Panc1 (cell line): ENCODE measurements around the gene SPTA1. TPM values are rescaled to one million over a fixed set of nuclear protein-coding genes. Genes with fewer than 3 reads are reported as not detected.

Source experiments
- ATAC-seq: fragments of 200-7000 bp; cut with Tn5 transposase; 2 replicates; pipeline ENCODE4 v1.9.1; 2020; ENCODE audit warnings: mild to moderate bottlenecking, moderate library complexity
- BruUV-seq: library from RNA; stranded (reverse); fragments of 400-500 nt; replicated peaks from 2 replicates; lab custom pipeline; 2021; lab: Mats Ljungman, UMichigan
- CTCF ChIA-PET: fragments of 300-600 bp; sonication (Branson Sonifier 250); formaldehyde crosslinking; loops from one replicate; lab custom pipeline; 2022; ENCODE audit warnings: antibody characterized with exemption; lab: Charles Lee
- POLR2A ChIA-PET: fragments of 300-600 bp; sonication (Branson Sonifier 250); formaldehyde crosslinking; loops from one replicate; lab custom pipeline; 2022; ENCODE audit warnings: antibody characterized with exemption; lab: Charles Lee
- DNase-seq: peaks from one replicate; pipeline ENCODE4 v3.0.0-alpha.2; 2010; ENCODE audit warnings: low read depth, low spot score
- H3K27ac ChIP-seq: 2 replicates; pipeline ENCODE4 v1.5.1; 2011; ENCODE audit warnings: mild to moderate bottlenecking, low read length, inconsistent platforms
- H3K27me3 ChIP-seq: fragments of 200-500 bp; sonication (Bioruptor generic); 2 replicates; pipeline ENCODE4 v1.6.0; 2014; ENCODE audit warnings: low read length, inconsistent platforms; ENCODE audit not compliant: control insufficient read depth, insufficient read depth
- H3K36me3 ChIP-seq: fragments of 200-500 bp; sonication (Bioruptor generic); 2 replicates; pipeline ENCODE4 v1.5.1; 2014; ENCODE audit warnings: inconsistent platforms, mild to moderate bottlenecking, low read length, moderate library complexity; ENCODE audit not compliant: control insufficient read depth, insufficient read depth
- H3K4me1 ChIP-seq: 2 replicates; pipeline ENCODE4 v1.5.1; 2011; ENCODE audit warnings: inconsistent platforms, mild to moderate bottlenecking, low read length, moderate library complexity; ENCODE audit not compliant: control insufficient read depth, insufficient read depth
- H3K4me3 ChIP-seq, 2 experiments: 2 replicates each; pipeline ENCODE4 v1.5.1; 2011 to 2012; ENCODE audit warnings: low read depth in 2 of 2, low read length in 2 of 2, mild to moderate bottlenecking in 2 of 2, inconsistent platforms in 1 of 2, moderate library complexity in 1 of 2
- H3K9me3 ChIP-seq: fragments of 200-500 bp; sonication (Bioruptor generic); 2 replicates; pipeline ENCODE4 v1.5.1; 2014; ENCODE audit warnings: low read depth, mild to moderate bottlenecking, inconsistent platforms, low read length, moderate library complexity; ENCODE audit not compliant: control insufficient read depth, insufficient read depth
- CTCF ChIP-seq: fragments of 450-650 bp; IDR thresholded peaks from 2 replicates; pipeline ENCODE4 v1.5.1; 2017; ENCODE audit warnings: mild to moderate bottlenecking
- POLR2AphosphoS5 ChIP-seq: IDR thresholded peaks from 2 replicates; pipeline ENCODE4 v1.6.1; 2012; ENCODE audit warnings: mild to moderate bottlenecking, low read depth, low read length, moderate library complexity
- REST ChIP-seq, 2 experiments: IDR thresholded peaks; 2 replicates each; pipeline ENCODE4 v1.6.1; 2011 to 2012; ENCODE audit warnings: low read depth in 2 of 2, control low read depth in 1 of 2, low read length in 1 of 2, mild to moderate bottlenecking in 1 of 2, moderate library complexity in 1 of 2; ENCODE audit not compliant: insufficient read depth in 1 of 2
- SIN3A ChIP-seq: IDR thresholded peaks from 2 replicates; pipeline ENCODE4 v1.6.1; 2012; ENCODE audit warnings: low read depth, mild to moderate bottlenecking, low read length, moderate library complexity, borderline replicate concordance; ENCODE audit not compliant: insufficient read depth
- TCF7L2 ChIP-seq: IDR thresholded peaks from 2 replicates; pipeline ENCODE4 v1.6.1; 2011; ENCODE audit warnings: mild to moderate bottlenecking, low read depth, low read length, inconsistent platforms
- in situ Hi-C: cut with HindIII; loops from 2 replicates; pipeline ENCODE4 v1.10.0; 2016; ENCODE audit warnings: low sequenced_read_pairs, low pct_unique_long_range_greater_than_20kb
- intact Hi-C: fragments of 100-400 bp; cut with micrococcal nuclease; formaldehyde crosslinking; loops from one replicate; pipeline ENCODE4 v1.10.0; 2022; ENCODE audit not compliant: unreplicated experiment
- total RNA-seq: library from RNA; stranded (reverse); gene quantifications from one replicate; pipeline ENCODE4 v1.2.1, GENCODE V29; 2021; ENCODE audit not compliant: unreplicated experiment

The SPTA1 gene
- total RNA-seq, 1 experiment from 2014 or later, result not detected

GRCh38 chr1:158586942-158587341 lies 99.6 kb downstream of the SPTA1 start:
- CTCF ChIA-PET, result no interaction called here
- no TSS peak for BruUV-seq

GRCh38 chr1:158583962-158584361 lies 102.6 kb downstream of the SPTA1 start:
- in situ Hi-C loops, result no loop called here
- intact Hi-C loops, result no loop called here
- Histone ChIP-seq H3K9me3 (no peaks in the 10 kb centered on the region; the same call in 1 of the 2 replicates), H3K4me1 (no peaks in the 10 kb centered on the region), H3K27ac (no peak overlapping the region), H3K36me3 (no peaks in the 10 kb centered on the region), H3K27me3 (no peaks in the 10 kb centered on the region), H3K4me3 (no peak overlapping the region)
- POLR2A ChIA-PET, result no interaction called here
- TF ChIP-seq TCF7L2, result no peak
- no peak for TF ChIP-seq POLR2AphosphoS5
- no peak for TF ChIP-seq CTCF
- TF ChIP-seq REST (IDR thresholded peaks at IDR 0.05; ENCODE audit: insufficient read depth in 1 of 2, low read depth in 2 of 2, low read length in 1 of 2), result no peak
- TF ChIP-seq SIN3A, result no peak
- no peak for DNase-seq
- no TSS peak for BruUV-seq
- CTCF ChIA-PET, result no interaction called here
- no peak for ATAC-seq

More at GRCh38 chr1:158586942-158587341, 99.6 kb downstream of the SPTA1 start:
- no peaks in the 10 kb centered on the region for H3K27me3 ChIP-seq
- POLR2A ChIA-PET, result no interaction called here
- no peak for DNase-seq
- ATAC-seq, result no peak
- no peak overlapping the region for H3K27ac ChIP-seq
- no peak for TF ChIP-seq POLR2AphosphoS5
- TF ChIP-seq CTCF, result no peak
- no peak for TF ChIP-seq SIN3A
- no peak for TF ChIP-seq TCF7L2
- TF ChIP-seq REST (IDR thresholded peaks at IDR 0.05; ENCODE audit: insufficient read depth in 1 of 2, low read depth in 2 of 2, low read length in 1 of 2), result no peak
- in situ Hi-C loops (no loop called here), intact Hi-C loops (no loop called here)
- no peaks in the 10 kb centered on the region for H3K36me3 ChIP-seq
- H3K4me1 ChIP-seq, result no peaks in the 10 kb centered on the region
- H3K4me3 ChIP-seq, result no peak overlapping the region
- H3K9me3 ChIP-seq, result no peaks in the 10 kb centered on the region; the same call in 1 of the 2 replicates
